PC-3 (cell line): ENCODE data around the gene PCNX3. TPM values are rescaled to one million over a fixed set of nuclear protein-coding genes. Genes with fewer than 3 reads are reported as not detected.
A peak's percentile ranks its signal among the peaks of the same experiment; 100 is the strongest.

Source experiments
- ATAC-seq: fragments of 200-7000 bp; cut with Tn5 transposase; 2 replicates; pipeline ENCODE4 v1.9.1; 2020; ENCODE audit warnings: mild to moderate bottlenecking, moderate library complexity
- BruUV-seq: library from RNA; stranded (reverse); fragments of 400-500 nt; replicated peaks from 2 replicates; lab custom pipeline; 2021; lab: Mats Ljungman, UMichigan
- CTCF ChIA-PET: fragments of 300-600 bp; sonication (Branson Sonifier 250); formaldehyde crosslinking; loops from one replicate; lab custom pipeline; 2022; ENCODE audit warnings: antibody characterized with exemption; lab: Charles Lee
- POLR2A ChIA-PET: fragments of 300-600 bp; sonication (Branson Sonifier 250); formaldehyde crosslinking; loops from one replicate; lab custom pipeline; 2022; ENCODE audit warnings: antibody characterized with exemption; ENCODE audit not compliant: unreplicated experiment; lab: Charles Lee
- DNase-seq: peaks from one replicate; pipeline ENCODE4 v3.0.0-alpha.2; 2015
- H2AFZ ChIP-seq: fragments of 300-600 bp; sonication (generic); 2 replicates; pipeline ENCODE4 v1.6.0; 2016; ENCODE audit warnings: antibody characterized with exemption, low read length
- H3F3A ChIP-seq: fragments of 300-600 bp; sonication (generic); one replicate; pipeline ENCODE4 v1.6.0; 2017; ENCODE audit warnings: antibody characterized with exemption, low read length, control low read depth, mild to moderate bottlenecking; ENCODE audit not compliant: unreplicated experiment
- H3K27ac ChIP-seq: fragments of 300-600 bp; sonication (generic); 2 replicates; pipeline ENCODE4 v1.5.1; 2016; ENCODE audit warnings: mild to moderate bottlenecking, low read length
- H3K27me3 ChIP-seq: fragments of 300-600 bp; sonication (generic); 2 replicates; pipeline ENCODE4 v1.6.1; 2016; ENCODE audit warnings: low read length, mixed read lengths
- H3K36me3 ChIP-seq: fragments of 300-600 bp; sonication (generic); 2 replicates; pipeline ENCODE4 v1.6.1; 2016; ENCODE audit warnings: low read depth, mixed run types, low read length, mixed read lengths
- H3K4me1 ChIP-seq: fragments of 300-600 bp; sonication (generic); 2 replicates; pipeline ENCODE4 v1.5.1; 2016; ENCODE audit warnings: low read length; ENCODE audit not compliant: insufficient read depth
- H3K4me2 ChIP-seq: fragments of 300-600 bp; sonication (generic); 2 replicates; pipeline ENCODE4 v1.6.0; 2016; ENCODE audit warnings: low read length
- H3K4me3 ChIP-seq: fragments of 300-600 bp; sonication (generic); 2 replicates; pipeline ENCODE4 v1.5.1; 2016; ENCODE audit warnings: mild to moderate bottlenecking, low read length, mixed read lengths
- H3K79me2 ChIP-seq: fragments of 300-600 bp; sonication (generic); 2 replicates; pipeline ENCODE4 v1.6.1; 2017; ENCODE audit warnings: low read length, mixed read lengths
- H3K9ac ChIP-seq: fragments of 300-600 bp; sonication (generic); 2 replicates; pipeline ENCODE4 v1.6.0; 2016; ENCODE audit warnings: mild to moderate bottlenecking, low read length
- H3K9me2 ChIP-seq: fragments of 300-600 bp; sonication (generic); replicated peaks from 2 replicates; pipeline ENCODE4 v1.6.1; 2016; ENCODE audit warnings: mixed run types, low read length, mixed read lengths
- H3K9me3 ChIP-seq: fragments of 300-600 bp; sonication (generic); 2 replicates; pipeline ENCODE4 v1.6.1; 2016; ENCODE audit warnings: low read length, mixed read lengths
- H4K20me1 ChIP-seq: fragments of 300-600 bp; sonication (generic); 2 replicates; pipeline ENCODE4 v1.6.1; 2016; ENCODE audit warnings: low read length, mixed read lengths
- EZH2 ChIP-seq: fragments of 300-600 bp; sonication (generic); IDR thresholded peaks from one replicate; pipeline ENCODE4 v1.6.1; 2017; ENCODE audit warnings: antibody characterized with exemption, mild to moderate bottlenecking, low read length; ENCODE audit not compliant: unreplicated experiment
- EZH2phosphoT487 ChIP-seq: fragments of 300-600 bp; sonication (generic); IDR thresholded peaks from 2 replicates; pipeline ENCODE4 v1.6.1; 2018; ENCODE audit warnings: mild to moderate bottlenecking, antibody characterized with exemption, low read length, borderline replicate concordance
- intact Hi-C: fragments of 100-400 bp; cut with micrococcal nuclease; formaldehyde crosslinking; loops from 2 replicates; pipeline ENCODE4 v1.9.0; 2023
- total RNA-seq: library from RNA; depleted of rRNA; stranded (reverse); fragments of >200 nt; gene quantifications from 2 replicates; pipeline ENCODE4 v1.2.3, GENCODE V29; 2014
- TF ChIP-seq, protein P1 (sequence below): fragments of 300-600 bp; sonication (generic); conservative IDR thresholded peaks from 2 replicates; pipeline ENCODE4 v1.5.1; 2017; ENCODE audit warnings: antibody characterized with exemption, low read depth, mild to moderate bottlenecking, low read length

Gene PCNX3
- total RNA-seq, 1 experiment from 2014 or later = 53.6 TPM

DNA sequence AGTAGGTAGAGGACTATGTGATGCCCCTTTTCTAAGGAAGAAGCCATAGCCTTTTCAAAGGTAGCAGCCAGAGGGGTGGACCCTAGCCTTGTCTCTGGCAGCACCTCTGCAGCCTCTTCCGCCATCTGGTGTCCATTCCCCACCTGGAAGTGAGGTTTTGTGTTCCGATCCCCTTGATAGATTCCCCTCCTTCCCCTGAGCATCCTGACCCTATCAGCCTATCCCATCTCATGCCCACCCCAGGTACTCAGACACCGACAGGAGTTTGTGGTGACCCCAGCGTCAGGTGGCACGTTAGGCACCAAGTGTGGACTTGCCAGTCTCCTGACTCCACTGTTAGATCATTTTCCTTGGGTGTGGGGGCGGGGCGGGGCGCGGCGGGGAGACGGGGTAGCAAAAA, 43.6 kb upstream of the PCNX3 start:
- Histone ChIP-seq H4K20me1 (no peaks in the 10 kb centered on the region), H3K4me2 (peak overlapping the region; percentile 93), H2AFZ (no peak overlapping the region), H3K27me3 (no peaks in the 10 kb centered on the region), H3K4me1 (peaks cover 53% of the 10 kb centered on the region), H3K9ac (peak overlapping the region; percentile 35; the same call in 1 of the 2 replicates), H3K36me3 (no peaks in the 10 kb centered on the region), H3K4me3 (peak overlapping the region; percentile 97), H3F3A (peaks cover 4% of the 10 kb centered on the region), H3K79me2 (peaks cover 55% of the 10 kb centered on the region), H3K9me3 (no peaks in the 10 kb centered on the region), H3K27ac (no peak overlapping the region), H3K9me2 (no peaks in the 10 kb centered on the region)
- TF ChIP-seq EZH2 (no peak), EZH2phosphoT487 (no peak)
- TF ChIP-seq, protein P1, sequence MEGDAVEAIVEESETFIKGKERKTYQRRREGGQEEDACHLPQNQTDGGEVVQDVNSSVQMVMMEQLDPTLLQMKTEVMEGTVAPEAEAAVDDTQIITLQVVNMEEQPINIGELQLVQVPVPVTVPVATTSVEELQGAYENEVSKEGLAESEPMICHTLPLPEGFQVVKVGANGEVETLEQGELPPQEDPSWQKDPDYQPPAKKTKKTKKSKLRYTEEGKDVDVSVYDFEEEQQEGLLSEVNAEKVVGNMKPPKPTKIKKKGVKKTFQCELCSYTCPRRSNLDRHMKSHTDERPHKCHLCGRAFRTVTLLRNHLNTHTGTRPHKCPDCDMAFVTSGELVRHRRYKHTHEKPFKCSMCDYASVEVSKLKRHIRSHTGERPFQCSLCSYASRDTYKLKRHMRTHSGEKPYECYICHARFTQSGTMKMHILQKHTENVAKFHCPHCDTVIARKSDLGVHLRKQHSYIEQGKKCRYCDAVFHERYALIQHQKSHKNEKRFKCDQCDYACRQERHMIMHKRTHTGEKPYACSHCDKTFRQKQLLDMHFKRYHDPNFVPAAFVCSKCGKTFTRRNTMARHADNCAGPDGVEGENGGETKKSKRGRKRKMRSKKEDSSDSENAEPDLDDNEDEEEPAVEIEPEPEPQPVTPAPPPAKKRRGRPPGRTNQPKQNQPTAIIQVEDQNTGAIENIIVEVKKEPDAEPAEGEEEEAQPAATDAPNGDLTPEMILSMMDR = peak; percentile 92
- peak; percentile 84 for DNase-seq
- no TSS peak for BruUV-seq
- POLR2A ChIA-PET = no interaction called here
- intact Hi-C loops = loop anchor here (2.0 kb wide), 1 partner anchor 17 kb away; no protein-coding TSS in a partner anchor
- peak; percentile 5 for ATAC-seq
- CTCF ChIA-PET = interaction anchor here (0.7 to 3.2 kb wide), 4 partner anchors 25 to 61 kb away, joined by 5 to 25 read pairs (median 18); no protein-coding TSS in a partner anchor

DNA sequence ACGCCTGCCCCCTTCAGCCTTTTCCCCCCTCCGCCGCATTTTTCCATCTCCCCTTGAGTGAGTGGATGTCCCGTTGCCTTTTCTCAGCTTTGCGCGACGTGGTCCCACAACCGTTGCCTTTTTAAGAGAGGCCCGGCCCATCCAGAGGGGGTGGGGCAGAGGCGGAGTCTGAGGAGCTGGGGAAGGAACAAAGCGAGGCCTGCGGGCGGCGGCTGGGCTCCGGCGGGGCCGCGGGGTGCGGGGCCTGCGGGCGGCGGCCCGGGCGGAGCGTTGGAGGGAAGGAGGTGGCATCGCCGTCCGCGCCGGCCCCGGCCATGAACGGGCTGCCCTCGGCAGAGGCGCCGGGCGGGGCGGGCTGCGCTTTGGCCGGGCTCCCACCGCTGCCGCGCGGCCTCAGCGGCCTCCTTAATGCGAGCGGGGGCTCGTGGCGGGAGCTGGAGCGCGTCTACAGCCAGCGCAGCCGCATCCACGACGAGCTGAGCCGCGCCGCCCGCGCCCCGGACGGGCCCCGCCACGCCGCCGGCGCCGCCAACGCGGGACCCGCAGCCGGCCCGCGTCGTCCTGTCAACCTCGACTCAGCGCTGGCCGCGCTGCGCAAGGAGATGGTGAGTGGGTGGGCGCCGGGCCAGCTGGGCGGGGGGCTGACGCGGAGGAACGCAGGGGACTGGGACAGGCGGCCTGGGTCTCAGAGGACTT, 43.1 kb upstream of the PCNX3 start, which contains the start of gene FAM89B:
Gene FAM89B (plus strand): TSS at position 183 of the 696 bp plus-strand sequence. CDS start 132 bp downstream, at position 315.
- intact Hi-C loops = no loop called here
- Histone ChIP-seq H3K9me2 (no peaks in the 10 kb centered on the region), H3K27ac (no peak within 1 kb of the TSS), H3K9ac (peak within 1 kb of the TSS; percentile 93; the same call in 1 of the 2 replicates), H3K4me1 (peaks cover 58% of the 10 kb centered on the region), H3F3A (peaks cover 4% of the 10 kb centered on the region), H3K4me3 (peak within 1 kb of the TSS; percentile 97), H3K36me3 (no peaks in the 10 kb centered on the region), H3K79me2 (peaks cover 56% of the 10 kb centered on the region), H3K27me3 (no peaks in the 10 kb centered on the region), H2AFZ (no peak within 1 kb of the TSS), H3K4me2 (peak within 1 kb of the TSS; percentile 93), H3K9me3 (no peaks in the 10 kb centered on the region), H4K20me1 (no peaks in the 10 kb centered on the region; the same call in 1 of the 2 replicates)
- TF ChIP-seq, protein P1 = no peak
- TF ChIP-seq EZH2 (no peak), EZH2phosphoT487 (no peak)
- ATAC-seq = peak; percentile 15
- CTCF ChIA-PET = interaction anchor here (0.6 to 1.7 kb wide), 7 partner anchors 13 to 509 kb away, joined by 3 to 24 read pairs (median 5); partner anchors contain the start of gene PCNX3
- no TSS peak for BruUV-seq
- peak; percentile 92 for DNase-seq
- POLR2A ChIA-PET = no interaction called here
